ENCODE measurements around the gene SPG7.

- TF ChIP-seq CTCF (IDR thresholded peaks at IDR 0.05), result no peak
- TF ChIP-seq POLR2AphosphoS5 (IDR thresholded peaks at IDR 0.05; ENCODE audit: low read depth, low read length), result no peak
Observed at GRCh38 chr16:89491974-89492687, 16.1 kb upstream of the SPG7 start.
